Activated naive CD4-positive, alpha-beta T cell treated with Interleukin-2 at 50 U/mL for 16 hours (primary cell): ENCODE data around the gene FLT1.

Experiments
- DNase-seq: peaks from one replicate; pipeline ENCODE4 v3.0.0-alpha.2; 2020

FLT1 gene

GRCh38 chr13:28457521-28457920, 37.4 kb downstream of the FLT1 start:
- no peak for DNase-seq

DNA sequence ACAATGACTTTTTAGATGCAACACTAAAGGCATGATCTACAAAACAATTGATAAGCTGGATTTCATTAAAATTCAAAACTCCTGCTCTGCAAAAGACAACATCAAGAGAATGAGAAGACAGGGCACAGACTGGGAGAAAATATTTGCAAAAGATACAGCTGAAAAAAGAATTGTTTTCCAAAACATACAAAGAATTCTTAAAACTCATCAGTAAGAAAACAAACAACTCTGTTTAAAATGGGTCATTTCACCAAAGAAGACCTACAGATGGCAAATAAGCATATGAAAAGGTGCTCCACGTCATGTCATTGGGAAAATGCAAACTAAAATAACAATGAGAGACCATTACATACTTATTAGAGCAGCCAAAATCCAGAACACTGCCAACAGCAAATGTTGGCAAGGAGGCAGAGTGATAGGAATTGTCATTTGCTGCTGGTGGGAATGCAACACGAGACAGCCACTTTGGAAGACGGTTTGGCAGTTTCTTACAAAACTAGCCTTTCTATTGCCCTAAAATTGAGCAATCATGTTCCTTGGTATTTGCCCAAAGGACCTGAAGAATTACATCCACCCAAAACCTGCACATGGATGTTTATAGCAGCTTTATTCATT, 39.2 kb downstream of the FLT1 start:
- no peak for DNase-seq

DNA sequence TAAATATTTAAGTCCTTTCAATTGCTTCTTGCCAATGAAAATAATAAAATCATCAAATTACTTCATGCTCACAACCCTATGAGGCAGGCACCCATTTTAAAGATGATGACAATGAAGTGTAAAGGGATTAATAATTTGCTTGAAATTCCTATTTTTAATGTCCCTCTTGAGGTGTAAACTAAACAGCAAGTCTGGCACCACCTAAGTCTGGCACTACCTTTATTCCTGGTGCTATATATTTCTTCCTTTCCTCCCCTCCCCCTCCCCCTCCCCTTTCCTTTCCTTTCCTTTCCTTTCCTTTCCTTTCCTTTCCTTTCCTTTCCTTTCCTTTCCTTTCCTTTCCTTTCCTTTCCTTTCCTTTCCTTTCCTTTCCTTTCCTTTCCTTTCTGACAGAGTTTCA, 42.2 kb downstream of the FLT1 start:
- no peak for DNase-seq

- DNase-seq: no peak
These were observed 43.3 kb downstream of the FLT1 start for GRCh38 chr13:28451482-28452217.

- no peak for DNase-seq
These were observed 44.8 kb downstream of the FLT1 start for GRCh38 chr13:28449826-28450773.

DNA sequence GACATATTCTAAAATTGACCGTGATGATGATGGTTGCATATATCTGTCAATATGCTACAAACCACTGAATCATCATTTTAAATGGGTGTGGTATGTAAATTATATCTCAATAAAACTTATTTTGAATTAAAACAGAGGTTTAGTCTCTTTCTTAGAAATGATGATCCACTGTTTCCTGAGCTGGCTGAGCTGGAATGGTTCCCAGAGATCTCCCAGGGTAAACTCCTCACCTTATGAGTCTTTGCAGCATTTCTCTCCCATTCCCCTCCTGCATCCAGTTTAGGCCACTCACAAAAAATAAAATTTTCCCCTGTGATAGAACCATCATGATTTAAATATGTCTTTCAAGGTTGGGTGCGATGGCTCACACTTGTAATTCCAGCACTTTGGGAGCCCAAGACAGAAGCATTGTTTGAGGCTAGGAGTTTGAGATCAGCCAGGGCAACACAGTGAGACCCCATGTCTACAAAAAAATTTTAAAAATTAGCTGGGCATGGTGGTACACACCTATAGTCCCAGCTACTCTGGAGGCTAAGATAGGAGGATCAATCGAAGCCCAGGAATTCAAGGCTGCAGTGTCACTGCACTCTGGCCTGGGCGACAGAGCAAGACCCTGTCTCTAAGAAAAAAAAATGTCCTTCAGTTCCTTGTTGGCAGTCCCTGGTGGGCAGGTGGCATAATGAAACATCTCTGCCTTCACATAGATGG, 46.1 kb downstream of the FLT1 start:
- DNase-seq: no peak

DNA sequence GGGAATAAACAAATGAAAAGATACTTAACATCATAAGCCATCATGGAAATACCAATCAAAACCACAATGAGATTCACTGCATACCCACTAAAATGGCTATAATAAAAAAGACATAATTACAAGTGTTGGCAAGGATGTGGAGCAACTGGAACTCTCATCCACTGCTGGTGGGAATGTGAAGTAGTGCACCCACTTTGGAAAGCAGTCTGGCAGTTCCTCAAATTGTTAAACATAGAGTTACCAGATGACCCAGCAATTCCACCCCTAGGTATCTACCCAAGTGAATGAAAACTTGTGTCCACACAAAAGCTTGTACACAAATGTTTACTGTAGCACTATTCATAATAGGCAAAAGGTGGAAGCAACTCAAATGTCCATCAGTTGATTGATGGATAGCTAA, 46.9 kb downstream of the FLT1 start:
- no peak for DNase-seq

GRCh38 chr13:28447206-28447605, 47.7 kb downstream of the FLT1 start:
- DNase-seq: no peak

GRCh38 chr13:28442839-28443238, 52.1 kb downstream of the FLT1 start:
- DNase-seq: no peak

- DNase-seq: no peak
These were observed 53.4 kb downstream of the FLT1 start for GRCh38 chr13:28441529-28441928.

DNA sequence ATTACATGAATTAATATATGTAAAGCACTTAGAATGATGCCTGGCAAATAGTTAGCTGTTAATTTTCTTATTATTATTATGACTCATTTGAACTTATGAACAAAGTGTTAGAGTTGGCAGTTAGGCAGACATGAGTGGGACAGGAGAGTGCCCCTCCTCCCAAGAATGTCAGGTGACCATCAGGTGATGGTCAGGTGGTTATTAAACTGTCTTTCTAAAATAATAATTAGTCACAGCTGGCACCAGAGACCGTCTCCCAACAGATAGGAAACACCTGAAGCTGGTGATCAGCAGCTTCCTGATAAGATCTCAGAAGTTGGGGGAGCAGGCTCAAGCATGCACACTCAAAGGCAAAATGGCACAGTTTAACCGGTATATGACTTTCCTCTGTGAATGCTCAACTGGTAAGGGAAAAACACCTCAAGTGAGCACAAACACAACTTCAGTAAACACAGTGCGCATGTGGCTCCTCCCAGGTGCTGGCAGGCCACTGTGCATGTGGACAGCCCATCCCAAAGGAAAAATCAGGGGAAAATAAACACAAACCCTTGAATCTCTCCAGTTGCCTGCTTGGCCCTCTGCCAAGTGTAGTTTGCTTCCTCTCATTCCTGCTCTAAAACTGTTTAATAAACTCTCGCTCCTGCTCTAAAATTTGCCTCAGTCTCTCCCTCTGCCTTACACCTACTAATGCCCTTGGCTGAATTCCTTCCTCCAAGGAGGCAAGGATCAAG, 54.0 kb downstream of the FLT1 start:
- no peak for DNase-seq

- no peak for DNase-seq
These were observed 56.2 kb downstream of the FLT1 start for GRCh38 chr13:28438598-28439334.

- DNase-seq: no peak
These were observed 56.9 kb downstream of the FLT1 start for GRCh38 chr13:28438067-28438466.

- DNase-seq: no peak
These were observed 59.0 kb downstream of the FLT1 start for GRCh38 chr13:28435917-28436316.

DNA sequence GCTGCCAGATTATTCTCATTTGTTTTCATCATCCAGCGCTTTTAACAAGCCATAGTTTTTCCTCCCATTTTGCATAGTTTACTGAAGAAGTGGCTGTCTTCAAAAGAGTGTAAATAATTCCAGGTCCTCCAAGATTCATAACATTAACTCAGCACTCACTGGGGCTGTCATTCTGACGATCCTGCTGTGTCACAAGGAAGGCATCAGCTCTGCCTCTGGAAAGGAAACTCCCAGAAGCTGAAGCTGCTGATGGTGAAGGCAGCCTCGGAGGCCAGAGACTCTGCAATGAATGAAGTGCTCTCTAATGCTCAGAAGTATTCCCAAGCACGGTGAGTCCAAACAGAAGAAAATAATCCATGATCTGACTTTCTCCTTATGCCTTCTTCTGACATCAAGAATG, 60.0 kb downstream of the FLT1 start:
- DNase-seq: no peak

DNA sequence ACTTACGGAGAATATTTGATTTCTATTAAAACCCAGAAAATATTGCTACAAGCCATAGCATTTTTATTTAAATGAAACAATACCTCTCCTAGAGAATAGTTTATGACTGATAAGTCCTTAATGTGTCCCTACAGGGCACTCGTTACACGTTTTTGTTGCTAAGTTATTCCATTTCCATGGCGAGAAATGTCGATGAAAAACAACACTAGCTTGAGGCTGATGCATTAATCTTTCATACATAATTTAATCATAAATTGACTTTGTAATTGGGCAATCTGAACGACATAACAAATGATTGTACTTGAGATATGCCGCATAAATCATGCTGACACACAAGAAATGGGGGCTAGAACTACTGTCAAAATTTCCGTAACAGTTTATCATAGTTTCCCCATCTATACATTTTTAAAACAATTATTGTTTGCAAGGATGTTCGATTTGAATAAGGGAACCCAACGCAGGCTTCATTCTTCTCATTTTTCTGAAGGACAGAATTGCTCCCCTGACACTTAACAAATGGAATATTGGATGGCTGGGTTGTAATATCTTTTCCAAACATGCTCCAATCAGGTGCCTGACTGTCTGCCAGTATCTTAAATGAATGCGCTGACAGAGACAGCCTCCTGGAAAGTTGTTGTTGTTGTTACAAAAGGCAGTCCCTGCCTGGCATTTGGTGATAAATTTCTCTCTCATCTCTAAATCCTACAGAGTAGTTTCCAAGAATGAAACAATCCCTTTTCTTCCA, 61.9 kb downstream of the FLT1 start:
- no peak for DNase-seq

- no peak for DNase-seq
These were observed 65.1 kb downstream of the FLT1 start for GRCh38 chr13:28429685-28430290.

- no peak for DNase-seq
These were observed 65.8 kb downstream of the FLT1 start for GRCh38 chr13:28429096-28429495.

DNA sequence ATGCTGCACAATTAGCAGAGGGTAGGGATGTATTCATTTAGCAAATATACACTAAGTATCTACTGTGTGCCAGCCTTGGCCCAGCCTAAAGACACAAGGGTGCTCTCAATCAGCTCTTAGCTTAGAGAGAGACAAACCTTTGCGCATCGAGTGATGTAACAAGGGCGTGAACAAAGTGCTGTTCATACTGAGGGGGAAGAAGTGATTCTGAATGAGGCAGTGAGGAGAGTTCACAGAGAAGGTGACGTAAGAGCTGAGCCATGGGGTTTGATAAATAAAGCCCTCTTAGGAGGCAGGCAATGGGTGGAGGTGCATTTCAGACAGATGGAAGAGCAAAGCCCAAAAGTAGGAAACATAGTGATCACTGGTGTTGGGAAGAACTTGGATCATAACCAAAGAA, 68.5 kb downstream of the FLT1 start:
- no peak for DNase-seq

DNA sequence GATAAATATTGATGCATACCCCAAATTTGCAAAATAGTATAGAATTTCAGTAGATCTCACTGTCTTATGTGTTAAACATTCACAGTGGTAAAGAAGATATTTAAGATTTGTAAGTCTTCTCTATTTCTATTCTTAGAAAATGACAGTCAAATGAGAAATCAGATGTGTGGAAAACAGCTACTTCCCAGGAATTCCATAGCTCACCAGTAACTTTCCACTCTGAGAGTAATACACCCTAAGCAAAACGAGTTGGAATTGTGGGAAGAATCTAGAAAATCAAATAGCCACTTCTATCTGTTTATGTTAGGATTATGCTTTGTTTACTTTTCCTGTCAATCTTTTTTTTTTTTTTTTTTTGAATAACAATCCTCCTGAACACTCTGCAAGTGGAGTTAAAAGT, 69.1 kb downstream of the FLT1 start:
- no peak for DNase-seq
